CD14-positive monocyte (primary cell): ENCODE data around the gene MPDU1. TPM values are rescaled to one million over a fixed set of nuclear protein-coding genes. Genes with fewer than 3 reads are reported as not detected.
A peak's percentile ranks its signal among the peaks of the same experiment; 100 is the strongest.

ENCODE experiments used
- DNase-seq, 3 donors: peaks; one replicate each; pipeline ENCODE4 v3.0.0-alpha.2; 2011 to 2022
- H2AFZ ChIP-seq: 2 replicates; pipeline ENCODE4 v1.6.0; 2012; ENCODE audit warnings: mild to moderate bottlenecking, low read depth, low read length, inconsistent platforms; ENCODE audit not compliant: insufficient read depth, poor library complexity, severe bottlenecking
- H3K27ac ChIP-seq, 2 donors: 1 replicate in 1 of 2; 2 replicates in 1 of 2; pipeline ENCODE4 v1.5.1; 2012 to 2013; ENCODE audit warnings: low read length in 2 of 2, control low read depth in 1 of 2, inconsistent platforms in 1 of 2, low read depth in 1 of 2, mild to moderate bottlenecking in 1 of 2
- H3K27me3 ChIP-seq, 2 donors: one replicate each; pipeline versions ENCODE4 v1.6.0 to v1.6.1; 2011 to 2013; ENCODE audit warnings: low read length in 2 of 2; ENCODE audit not compliant: control insufficient read depth in 2 of 2, insufficient read depth in 2 of 2
- H3K36me3 ChIP-seq, 2 donors: replicated peaks in 1 of 2; 1 replicate in 1 of 2; 2 replicates in 1 of 2; pipeline versions ENCODE4 v1.5.1 to v1.6.1; 2012 to 2013; ENCODE audit warnings: low read length in 2 of 2, control low read depth in 1 of 2, inconsistent platforms in 1 of 2, mild to moderate bottlenecking in 1 of 2; ENCODE audit not compliant: insufficient read depth in 2 of 2, control insufficient read depth in 1 of 2
- H3K4me1 ChIP-seq, 2 donors: 1 replicate in 1 of 2; 2 replicates in 1 of 2; pipeline versions ENCODE4 v1.5.1 to v1.6.1; 2012 to 2013; ENCODE audit warnings: low read length in 2 of 2, control low read depth in 1 of 2, inconsistent platforms in 1 of 2, mild to moderate bottlenecking in 1 of 2, moderate library complexity in 1 of 2; ENCODE audit not compliant: insufficient read depth in 2 of 2, control insufficient read depth in 1 of 2
- H3K4me2 ChIP-seq: replicated peaks from 2 replicates; pipeline ENCODE3; 2012; ENCODE audit warnings: low read length, moderate library complexity, mild to moderate bottlenecking; ENCODE audit not compliant: poor library complexity, severe bottlenecking; ENCODE audit errors: extremely low read depth
- H3K4me3 ChIP-seq, 3 experiments: fragments of 200-600 bp in 1 of 3; sonication (generic) in 1 of 3; replicated peaks in 1 of 3; 1 replicate in 2 of 3; 2 replicates in 1 of 3; pipeline ENCODE4 v1.5.1; 2011 to 2013; ENCODE audit warnings: low read length in 3 of 3, mild to moderate bottlenecking in 3 of 3, control low read depth in 2 of 3, low read depth in 2 of 3, inconsistent platforms in 1 of 3, moderate library complexity in 1 of 3
- H3K79me2 ChIP-seq: 2 replicates; pipeline ENCODE4 v1.6.0; 2012; ENCODE audit warnings: mild to moderate bottlenecking, control low read depth, inconsistent platforms, low read length, moderate library complexity; ENCODE audit not compliant: insufficient read depth
- H3K9ac ChIP-seq: 2 replicates; pipeline ENCODE4 v1.6.0; 2017; ENCODE audit warnings: low read length, mild to moderate bottlenecking; ENCODE audit not compliant: insufficient read depth, poor library complexity, severe bottlenecking
- H3K9me3 ChIP-seq, 2 donors: replicated peaks in 1 of 2; 1 replicate in 1 of 2; 2 replicates in 1 of 2; pipeline versions ENCODE4 v1.5.1 to v1.6.1; 2012 to 2013; ENCODE audit warnings: low read length in 2 of 2, control low read depth in 1 of 2; ENCODE audit not compliant: control insufficient read depth in 1 of 2, insufficient read depth in 1 of 2
- H4K20me1 ChIP-seq: 2 replicates; pipeline ENCODE4 v1.6.0; 2012; ENCODE audit warnings: mild to moderate bottlenecking, low read length, control low read depth, moderate library complexity; ENCODE audit not compliant: insufficient read depth
- H3K27ac Mint-ChIP-seq, 7 donors: one replicate each; pipeline ENCODE4 v1.8.0; 2020; ENCODE audit warnings: mild to moderate bottlenecking in 7 of 7, mixed read lengths in 7 of 7, moderate library complexity in 6 of 7, inconsistent platforms in 2 of 7
- H3K27me3 Mint-ChIP-seq, 3 donors: one replicate each; pipeline ENCODE4 v1.8.0; 2021 to 2022; ENCODE audit warnings: low read depth in 3 of 3, mild to moderate bottlenecking in 3 of 3, mixed read lengths in 3 of 3, moderate library complexity in 3 of 3, inconsistent platforms in 1 of 3
- H3K36me3 Mint-ChIP-seq, 2 donors: one replicate each; pipeline ENCODE4 v1.8.0; 2020; ENCODE audit warnings: mixed read lengths in 2 of 2, inconsistent platforms in 1 of 2, mild to moderate bottlenecking in 1 of 2
- H3K4me1 Mint-ChIP-seq: one replicate; pipeline ENCODE4 v1.8.0; 2020; ENCODE audit warnings: mild to moderate bottlenecking, mixed read lengths
- H3K4me3 Mint-ChIP-seq, 2 donors: one replicate each; pipeline ENCODE4 v1.8.0; 2020; ENCODE audit warnings: mild to moderate bottlenecking in 2 of 2, mixed read lengths in 2 of 2, moderate library complexity in 1 of 2
- H3K9me3 Mint-ChIP-seq, 7 donors: one replicate each; pipeline ENCODE4 v1.8.0; 2020 to 2022; ENCODE audit warnings: mixed read lengths in 7 of 7, mild to moderate bottlenecking in 6 of 7, moderate library complexity in 6 of 7, inconsistent platforms in 2 of 7
- CTCF ChIP-seq: fragments of 200-600 bp; IDR thresholded peaks from one replicate; pipeline ENCODE4 v1.8.0; 2022; ENCODE audit warnings: antibody characterized with exemption, mild to moderate bottlenecking
- WGBS: methylation state at CpG from one replicate; pipeline ENCODE4 v1.1.5; 2013; ENCODE audit warnings: missing lambda C conversion rate; ENCODE audit not compliant: insufficient coverage; 5-methylcytosine and 5-hydroxymethylcytosine counted together
- intact Hi-C, 2 donors: fragments of 100-400 bp; cut with micrococcal nuclease; formaldehyde crosslinking; loops; one replicate each; pipeline versions ENCODE4 v1.15.0 to v1.15.1; 2023
- polyA plus RNA-seq, 3 donors: library from polyadenylated mRNA; depleted of rRNA in 1 of 3; unstranded in 2 of 3; stranded (reverse) in 1 of 3; fragments of 300-500 nt in 2 of 3; fragments of >200 nt in 1 of 3; fragmentation: Illumina TruSeq in 2 of 3; gene quantifications; 1 replicate in 2 of 3; 2 replicates in 1 of 3; pipeline ENCODE4 v1.2.3, GENCODE V29; 2012 to 2021

The MPDU1 gene
- polyA plus RNA-seq, 3 donors: 100 to 107 (median 103) TPM

GRCh38 chr17:7573324-7574080 lies 10.2 kb upstream of the MPDU1 start:
- Mint-ChIP-seq H3K27me3 (peaks cover 0 to 9% (median 2%) of the 10 kb centered on the region in 3 donors), H3K36me3 (peaks cover 77 to 86% of the 10 kb centered on the region in 2 donors), H3K4me3 (peak overlapping the region; percentile 97 to 98), H3K4me1 (peaks cover 61% of the 10 kb centered on the region), H3K27ac (peak overlapping the region; percentile 98 to 100 (median 99)), H3K9me3 (peaks cover 0 to 4% (median 0%) of the 10 kb centered on the region in 7 donors)
- Histone ChIP-seq H3K27me3 (no peaks in the 10 kb centered on the region), H4K20me1 (peaks cover 59% of the 10 kb centered on the region), H3K4me1 (peaks cover 55 to 60% of the 10 kb centered on the region in 2 donors), H3K79me2 (peaks cover 92% of the 10 kb centered on the region), H2AFZ (no peak overlapping the region), H3K9me3 (no peaks in the 10 kb centered on the region), H3K4me2 (peak overlapping the region; percentile 91), H3K4me3 (peak overlapping the region; percentile 60 to 100 (median 95)), H3K9ac (peak overlapping the region; percentile 99), H3K27ac (peak overlapping the region; percentile 99), H3K36me3 (peaks cover 69 to 77% of the 10 kb centered on the region in 2 donors)
- intact Hi-C loops: loop anchor here (2.0 to 10.0 kb wide), 4 partner anchors 15 to 249 kb away; partner anchors contain the start of genes NEURL4 (in 1 of the 2), POLR2A (in 1 of the 2), SLC35G6 (in 1 of the 2) and TP53 (in 1 of the 2)
- WGBS: 0% methylated on average over 60 of the region's 71 CpGs
- peak; percentile 88 to 96 (median 94) for DNase-seq
- TF ChIP-seq CTCF: no peak

GRCh38 chr17:7574176-7574953 lies 9.3 kb upstream of the MPDU1 start:
- Histone ChIP-seq H2AFZ (no peak overlapping the region), H3K4me2 (peak overlapping the region; percentile 91), H3K27me3 (no peaks in the 10 kb centered on the region), H3K36me3 (peaks cover 66 to 72% of the 10 kb centered on the region in 2 donors), H4K20me1 (peaks cover 66% of the 10 kb centered on the region), H3K9ac (peak overlapping the region; percentile 99), H3K79me2 (peaks cover 86% of the 10 kb centered on the region), H3K27ac (peak overlapping the region; percentile 99), H3K9me3 (no peaks in the 10 kb centered on the region), H3K4me3 (peak overlapping the region; percentile 60 to 100 (median 95)), H3K4me1 (peaks cover 63 to 67% of the 10 kb centered on the region in 2 donors)
- H3K27me3 Mint-ChIP-seq: peaks cover 0 to 9% (median 2%) of the 10 kb centered on the region in 3 donors
- peak overlapping the region; percentile 97 to 98 for H3K4me3 Mint-ChIP-seq
- peaks cover 0 to 4% (median 0%) of the 10 kb centered on the region in 7 donors for H3K9me3 Mint-ChIP-seq
- H3K27ac Mint-ChIP-seq: peak overlapping the region; percentile 79 to 100 (median 99)
- WGBS: 67% methylated on average over 1 of the region's 15 CpGs
- intact Hi-C loops: loop anchor here (5.0 to 10.0 kb wide), 3 partner anchors 92 to 250 kb away; partner anchors contain the start of genes NEURL4 (in 1 of the 2), POLR2A (in 1 of the 2), SLC35G6 (in 1 of the 2) and TP53 (in 1 of the 2)
- TF ChIP-seq CTCF: no peak
- H3K4me1 Mint-ChIP-seq: peaks cover 67% of the 10 kb centered on the region
- DNase-seq: no peak
- H3K36me3 Mint-ChIP-seq: peaks cover 74 to 83% of the 10 kb centered on the region in 2 donors
